IPS-15b (cell line): ENCODE data around the gene TUBGCP2.

ENCODE experiments used
- H3K27me3 ChIP-seq: one replicate; pipeline ENCODE4 v1.6.1; 2013; ENCODE audit warnings: low read length; ENCODE audit not compliant: control insufficient read depth, insufficient read depth
- H3K36me3 ChIP-seq: one replicate; pipeline ENCODE4 v1.6.1; 2013; ENCODE audit warnings: low read length; ENCODE audit not compliant: control insufficient read depth, insufficient read depth
- H3K4me1 ChIP-seq: one replicate; pipeline ENCODE4 v1.6.1; 2013; ENCODE audit warnings: mild to moderate bottlenecking, low read length; ENCODE audit not compliant: control insufficient read depth, insufficient read depth
- H3K4me3 ChIP-seq: one replicate; pipeline ENCODE4 v1.5.1; 2013; ENCODE audit warnings: low read depth, low read length
- H3K9ac ChIP-seq: one replicate; pipeline ENCODE4 v1.6.1; 2013; ENCODE audit warnings: low read depth, mild to moderate bottlenecking, low read length
- H3K9me3 ChIP-seq: one replicate; pipeline ENCODE4 v1.6.1; 2013; ENCODE audit warnings: mild to moderate bottlenecking, low read length; ENCODE audit not compliant: control insufficient read depth, insufficient read depth

Gene TUBGCP2

GRCh38 chr10:133289761-133290160 lies 18.9 kb downstream of the TUBGCP2 start:
- no peaks in the 10 kb centered on the region for H3K4me1 ChIP-seq
- no peaks in the 10 kb centered on the region for H3K9me3 ChIP-seq
- H3K36me3 ChIP-seq, result peaks cover 57% of the 10 kb centered on the region
- H3K27me3 ChIP-seq, result no peaks in the 10 kb centered on the region
- no peak overlapping the region for H3K9ac ChIP-seq
- no peak overlapping the region for H3K4me3 ChIP-seq

- Histone ChIP-seq H3K9ac (no peak overlapping the region), H3K27me3 (no peaks in the 10 kb centered on the region), H3K36me3 (peaks cover 59% of the 10 kb centered on the region), H3K4me1 (no peaks in the 10 kb centered on the region), H3K4me3 (no peak overlapping the region), H3K9me3 (no peaks in the 10 kb centered on the region)
Observed at GRCh38 chr10:133287832-133288500, 20.7 kb downstream of the TUBGCP2 start.

- H3K27me3 ChIP-seq, result no peaks in the 10 kb centered on the region
- H3K9ac ChIP-seq, result no peak overlapping the region
- H3K4me1 ChIP-seq, result no peaks in the 10 kb centered on the region
- peaks cover 67% of the 10 kb centered on the region for H3K36me3 ChIP-seq
- H3K9me3 ChIP-seq, result no peaks in the 10 kb centered on the region
- no peak overlapping the region for H3K4me3 ChIP-seq
Observed at GRCh38 chr10:133286366-133286765, 22.3 kb downstream of the TUBGCP2 start.

- H3K9ac ChIP-seq, result no peak overlapping the region
- H3K36me3 ChIP-seq, result peaks cover 69% of the 10 kb centered on the region
Observed at GRCh38 chr10:133285217-133285616, 23.5 kb downstream of the TUBGCP2 start.

GRCh38 chr10:133283931-133284330 lies 24.7 kb downstream of the TUBGCP2 start:
- Histone ChIP-seq H3K9me3 (no peaks in the 10 kb centered on the region), H3K9ac (no peak overlapping the region), H3K36me3 (peaks cover 72% of the 10 kb centered on the region), H3K4me1 (no peaks in the 10 kb centered on the region), H3K4me3 (no peak overlapping the region), H3K27me3 (no peaks in the 10 kb centered on the region)

More at GRCh38 chr10:133285217-133285616, 23.5 kb downstream of the TUBGCP2 start:
- Histone ChIP-seq H3K27me3 (no peaks in the 10 kb centered on the region), H3K4me3 (no peak overlapping the region), H3K9me3 (no peaks in the 10 kb centered on the region), H3K4me1 (no peaks in the 10 kb centered on the region)

GRCh38 chr10:133282846-133283390 lies 25.8 kb downstream of the TUBGCP2 start:
- no peaks in the 10 kb centered on the region for H3K27me3 ChIP-seq
- H3K9ac ChIP-seq, result no peak overlapping the region
- H3K9me3 ChIP-seq, result no peaks in the 10 kb centered on the region
- no peaks in the 10 kb centered on the region for H3K4me1 ChIP-seq
- H3K36me3 ChIP-seq, result peaks cover 65% of the 10 kb centered on the region
- no peak overlapping the region for H3K4me3 ChIP-seq

GRCh38 chr10:133281628-133282372 lies 26.9 kb downstream of the TUBGCP2 start:
- Histone ChIP-seq H3K4me3 (no peak overlapping the region), H3K9me3 (no peaks in the 10 kb centered on the region), H3K4me1 (no peaks in the 10 kb centered on the region), H3K27me3 (no peaks in the 10 kb centered on the region), H3K9ac (no peak overlapping the region), H3K36me3 (peaks cover 62% of the 10 kb centered on the region)

GRCh38 chr10:133281084-133281483 lies 27.6 kb downstream of the TUBGCP2 start:
- H3K9ac ChIP-seq, result no peak overlapping the region
- H3K4me1 ChIP-seq, result no peaks in the 10 kb centered on the region
- H3K36me3 ChIP-seq, result peaks cover 58% of the 10 kb centered on the region

GRCh38 chr10:133280391-133281059 lies 28.1 kb downstream of the TUBGCP2 start:
- no peaks in the 10 kb centered on the region for H3K4me1 ChIP-seq
- peaks cover 3% of the 10 kb centered on the region for H3K27me3 ChIP-seq
- H3K36me3 ChIP-seq, result peaks cover 57% of the 10 kb centered on the region
- H3K9me3 ChIP-seq, result no peaks in the 10 kb centered on the region
- no peak overlapping the region for H3K4me3 ChIP-seq
- no peak overlapping the region for H3K9ac ChIP-seq

More at GRCh38 chr10:133281084-133281483, 27.6 kb downstream of the TUBGCP2 start:
- Histone ChIP-seq H3K9me3 (no peaks in the 10 kb centered on the region), H3K27me3 (peaks cover 2% of the 10 kb centered on the region), H3K4me3 (no peak overlapping the region)

GRCh38 chr10:133279326-133280226 lies 29.1 kb downstream of the TUBGCP2 start:
- H3K9me3 ChIP-seq, result no peaks in the 10 kb centered on the region
- H3K4me1 ChIP-seq, result no peaks in the 10 kb centered on the region
- no peak overlapping the region for H3K9ac ChIP-seq
- H3K27me3 ChIP-seq, result peaks cover 3% of the 10 kb centered on the region
- H3K36me3 ChIP-seq, result peaks cover 47% of the 10 kb centered on the region
- H3K4me3 ChIP-seq, result no peak overlapping the region
